22Rv1 (cell line): ENCODE measurements around the gene SLC25A22.

ENCODE experiments used
- CTCF ChIP-seq: fragments of 450-650 bp; IDR thresholded peaks from 2 replicates; pipeline ENCODE4 v1.5.1; 2017; ENCODE audit warnings: mild to moderate bottlenecking
- ZFX ChIP-seq: fragments of 450-650 bp; IDR thresholded peaks from 2 replicates; pipeline ENCODE4 v1.6.1; 2017; ENCODE audit warnings: antibody characterized with exemption, borderline replicate concordance

GRCh38 chr11:762421-763072 is 35.5 kb downstream of the SLC25A22 start:
- TF ChIP-seq CTCF (0 out of 2 replicates have a peak, but pooled peaks have one; percentile 6), ZFX (no peak)
